HAP-1 (cell line): ENCODE results near the gene CUL1.

Experiments
- DNase-seq, 2 experiments: peaks; one replicate each; pipeline ENCODE4 v3.0.0-alpha.2; 2016 to 2020; ENCODE audit warnings: low spot score in 2 of 2
- H3K27me3 ChIP-seq: fragments of 250-450 bp; sonication (Bioruptor Pico); 2 replicates; pipeline ENCODE4 v1.5.1; 2020; ENCODE audit warnings: low read depth, mild to moderate bottlenecking, moderate library complexity
- H3K36me3 ChIP-seq: fragments of 250-450 bp; sonication (Bioruptor Pico); replicated peaks from 2 replicates; pipeline ENCODE4 v1.5.1; 2020; ENCODE audit warnings: mild to moderate bottlenecking
- H3K4me1 ChIP-seq: fragments of 250-450 bp; sonication (Bioruptor Pico); 2 replicates; pipeline ENCODE4 v1.5.1; 2020; ENCODE audit warnings: mild to moderate bottlenecking
- H3K4me3 ChIP-seq: fragments of 250-450 bp; sonication (Bioruptor Pico); 2 replicates; pipeline ENCODE4 v1.5.1; 2020; ENCODE audit warnings: mild to moderate bottlenecking, moderate library complexity
- H3K9me3 ChIP-seq: fragments of 250-450 bp; sonication (Bioruptor Pico); 2 replicates; pipeline ENCODE4 v1.5.1; 2020; ENCODE audit warnings: mild to moderate bottlenecking, moderate library complexity
- in situ Hi-C: fragments of 300-500 bp; cut with MboI; formaldehyde crosslinking; loops from 3 replicates; pipeline ENCODE4 v1.14.3; 2020; ENCODE audit warnings: low sequenced_read_pairs, inconsistent platforms, mixed read lengths

Gene CUL1

DNA sequence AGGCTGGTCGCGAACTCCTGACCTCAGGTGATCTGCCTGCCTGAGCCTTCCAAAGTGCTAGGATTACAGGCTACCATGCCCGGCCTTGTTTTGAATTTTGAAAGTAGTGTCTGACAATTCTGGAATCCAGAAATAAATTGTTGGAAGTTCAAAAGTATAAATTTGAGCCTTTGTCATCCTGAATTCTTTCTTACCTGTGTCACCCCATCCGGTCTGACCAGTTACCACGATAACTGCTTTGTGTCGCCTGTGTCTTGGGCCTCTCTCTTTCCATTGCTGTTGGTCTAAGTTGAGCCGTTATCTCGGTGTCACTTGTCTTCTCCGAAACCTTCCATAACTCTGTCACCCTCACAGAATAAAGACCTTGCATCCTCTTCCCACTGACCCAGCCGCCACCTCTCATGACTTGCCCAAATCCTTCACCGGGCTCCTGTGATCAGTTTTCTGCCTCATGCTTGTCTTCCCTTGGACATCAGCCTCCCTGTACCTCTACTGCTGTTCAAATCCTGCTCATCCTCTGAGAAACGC is 18.6 kb downstream of the CUL1 start:
- Histone ChIP-seq H3K27me3 (no peaks in the 10 kb centered on the region), H3K36me3 (peaks cover 4% of the 10 kb centered on the region; the same call in 1 of the 2 replicates), H3K9me3 (no peaks in the 10 kb centered on the region), H3K4me1 (no peaks in the 10 kb centered on the region), H3K4me3 (no peak overlapping the region)
- no peak for DNase-seq
- in situ Hi-C loops: no loop called here

DNA sequence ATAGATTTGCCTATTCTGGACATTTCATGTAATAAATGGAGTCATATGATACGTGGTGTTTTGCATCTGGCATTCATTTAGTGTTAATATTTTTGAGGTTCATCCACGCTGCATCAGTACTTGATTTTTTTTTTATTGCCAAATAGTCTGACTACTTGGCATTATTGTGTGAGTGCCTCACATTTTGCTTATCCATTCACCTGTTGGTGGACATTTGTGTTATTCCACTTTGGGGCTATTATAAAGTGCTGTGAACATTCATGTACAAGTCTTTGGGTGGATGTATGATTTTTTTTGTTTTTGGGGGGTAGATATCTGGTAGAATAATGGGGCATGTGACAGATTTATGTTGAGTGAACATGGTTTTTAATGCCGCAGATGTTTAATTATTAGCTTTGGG is 19.7 kb downstream of the CUL1 start:
- H3K27me3 ChIP-seq: no peaks in the 10 kb centered on the region
- in situ Hi-C loops: no loop called here
- no peaks in the 10 kb centered on the region for H3K4me1 ChIP-seq
- H3K9me3 ChIP-seq: no peaks in the 10 kb centered on the region
- H3K36me3 ChIP-seq: peaks cover 4% of the 10 kb centered on the region; the same call in 1 of the 2 replicates
- no peak overlapping the region for H3K4me3 ChIP-seq
- DNase-seq: no peak

DNA sequence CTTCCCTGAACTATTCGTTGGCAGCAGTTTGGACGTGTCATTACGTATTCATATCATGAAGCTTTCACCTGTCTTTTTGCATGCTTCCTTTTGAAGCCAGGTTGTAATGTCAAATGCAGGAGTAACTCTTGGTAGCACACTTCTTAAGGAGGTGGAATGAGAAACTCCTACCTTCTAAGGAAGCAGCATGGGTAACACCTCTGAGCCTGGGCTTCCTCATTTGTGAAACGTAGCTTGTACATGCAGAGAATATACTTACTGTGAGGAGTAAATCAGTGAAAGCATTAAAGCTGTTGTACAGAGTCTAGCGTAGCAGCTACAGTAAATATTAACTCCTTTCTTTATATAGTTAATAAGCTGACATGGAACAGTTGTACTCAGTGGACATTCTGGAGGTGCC is 21.1 kb downstream of the CUL1 start:
- no peak for DNase-seq
- Histone ChIP-seq H3K4me1 (no peaks in the 10 kb centered on the region), H3K4me3 (no peak overlapping the region), H3K27me3 (no peaks in the 10 kb centered on the region), H3K36me3 (peaks cover 4% of the 10 kb centered on the region; the same call in 1 of the 2 replicates), H3K9me3 (no peaks in the 10 kb centered on the region)
- in situ Hi-C loops: no loop called here

DNA sequence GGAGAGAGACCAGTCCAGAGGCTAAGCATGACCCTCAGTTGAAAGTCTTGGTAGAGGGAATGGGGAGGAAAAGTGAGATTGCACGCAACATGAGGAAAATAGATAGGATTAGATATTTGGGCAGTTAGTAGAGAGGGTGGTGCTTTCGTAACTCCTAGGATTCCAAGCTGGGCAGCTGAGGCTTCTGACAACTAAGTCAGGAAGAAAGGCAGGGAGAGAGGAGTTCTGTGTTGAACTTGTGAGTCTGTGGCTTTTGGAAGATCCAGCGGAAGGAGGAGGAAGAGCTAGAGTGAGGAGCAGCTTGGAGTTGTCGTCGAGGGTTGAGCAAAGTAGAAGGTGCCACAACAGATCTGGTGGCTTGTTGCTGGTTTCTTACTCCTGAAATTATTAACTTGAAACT is 21.8 kb downstream of the CUL1 start:
- in situ Hi-C loops: no loop called here
- H3K27me3 ChIP-seq: no peaks in the 10 kb centered on the region

DNA sequence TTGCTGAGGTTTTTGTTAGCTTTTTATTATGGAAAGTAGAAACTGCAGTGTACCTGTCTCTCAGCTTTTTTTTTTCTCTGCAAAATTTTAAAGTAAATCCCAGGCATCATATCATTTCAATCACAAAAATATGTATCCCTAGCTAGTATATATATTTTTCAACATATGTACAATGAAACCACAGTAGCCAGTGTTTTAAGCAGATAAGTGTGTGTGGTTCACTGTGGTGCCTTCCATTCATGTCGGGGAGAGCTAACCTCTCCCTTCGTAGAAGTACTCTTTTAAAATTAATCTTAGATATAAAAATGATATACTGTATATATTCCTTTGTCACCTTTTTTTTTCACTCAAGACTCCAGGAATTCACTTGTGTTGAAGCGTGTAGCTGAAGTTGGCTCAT is 22.7 kb downstream of the CUL1 start:
- Histone ChIP-seq H3K36me3 (no peaks in the 10 kb centered on the region), H3K4me3 (no peak overlapping the region), H3K9me3 (no peaks in the 10 kb centered on the region), H3K4me1 (no peaks in the 10 kb centered on the region), H3K27me3 (no peaks in the 10 kb centered on the region)
- no peak for DNase-seq
- in situ Hi-C loops: no loop called here

More for the DNA sequence above, 21.8 kb downstream of the CUL1 start:
- H3K4me1 ChIP-seq: no peaks in the 10 kb centered on the region
- no peaks in the 10 kb centered on the region for H3K9me3 ChIP-seq
- H3K36me3 ChIP-seq: peaks cover 4% of the 10 kb centered on the region; the same call in 1 of the 2 replicates
- DNase-seq: no peak
- H3K4me3 ChIP-seq: no peak overlapping the region

DNA sequence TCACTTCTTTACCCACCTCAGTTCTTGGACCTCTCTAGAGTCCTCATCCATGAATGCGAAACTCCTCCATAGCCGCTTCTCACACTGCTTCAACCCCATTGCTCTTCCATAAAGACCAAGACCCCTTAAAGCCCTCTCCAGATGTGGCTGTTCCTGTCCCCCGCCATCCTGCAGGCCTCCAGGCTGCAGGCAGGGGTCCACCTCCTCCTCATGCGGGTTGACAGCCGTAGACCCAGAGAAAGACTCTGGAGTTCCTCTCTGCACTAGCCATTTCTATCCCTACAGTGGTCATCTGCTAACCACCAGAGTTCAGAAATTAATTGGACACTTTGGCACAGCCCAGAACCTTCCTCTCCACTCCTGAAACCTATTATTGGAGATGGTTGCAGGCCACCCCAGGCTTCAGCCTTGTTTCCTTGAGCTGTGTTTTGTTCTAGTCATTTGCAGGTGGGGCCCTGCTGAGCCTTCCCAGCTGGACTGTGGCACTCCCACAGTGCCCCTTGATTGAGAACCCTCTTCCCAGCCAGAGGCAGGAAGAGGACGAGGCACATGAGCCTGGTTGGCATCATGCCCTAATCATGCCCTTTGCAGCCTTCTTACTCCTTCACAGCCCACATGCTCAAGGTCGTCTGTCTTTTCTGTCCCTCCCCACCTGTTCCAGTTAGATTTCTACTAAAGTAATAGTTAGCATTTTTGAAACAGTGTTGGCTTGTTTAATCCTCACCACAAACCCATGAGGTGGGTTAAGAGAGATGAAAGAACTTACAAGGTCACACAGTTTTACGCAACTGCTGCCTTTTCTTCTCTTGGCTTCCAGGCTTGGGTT is 23.9 kb downstream of the CUL1 start:
- Histone ChIP-seq H3K9me3 (no peaks in the 10 kb centered on the region), H3K36me3 (no peaks in the 10 kb centered on the region), H3K4me3 (no peak overlapping the region), H3K4me1 (no peaks in the 10 kb centered on the region), H3K27me3 (no peaks in the 10 kb centered on the region)
- in situ Hi-C loops: no loop called here
- no peak for DNase-seq

DNA sequence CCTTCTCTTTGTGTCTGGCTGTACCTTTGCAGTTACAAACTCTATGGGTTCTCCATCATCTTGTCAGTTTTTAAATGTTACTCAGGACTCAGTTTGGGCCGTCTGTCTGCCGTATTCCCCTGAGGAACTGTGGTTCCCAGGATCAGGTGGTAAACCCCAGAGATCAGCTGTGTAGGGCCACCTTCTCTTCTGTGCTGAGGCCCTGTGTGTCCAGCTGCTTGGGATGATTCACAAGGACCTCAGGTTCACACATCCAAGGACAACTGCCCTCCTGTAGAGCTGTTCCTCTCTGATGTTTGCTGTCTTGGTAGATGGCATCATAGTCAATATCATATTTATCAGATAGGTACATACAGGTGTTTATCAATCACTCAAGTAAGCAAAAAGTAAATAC is 24.5 kb downstream of the CUL1 start:
- H3K27me3 ChIP-seq: no peaks in the 10 kb centered on the region
- no peaks in the 10 kb centered on the region for H3K36me3 ChIP-seq
- no peaks in the 10 kb centered on the region for H3K9me3 ChIP-seq
- in situ Hi-C loops: no loop called here
- H3K4me1 ChIP-seq: no peaks in the 10 kb centered on the region
- no peak overlapping the region for H3K4me3 ChIP-seq
- DNase-seq: no peak

DNA sequence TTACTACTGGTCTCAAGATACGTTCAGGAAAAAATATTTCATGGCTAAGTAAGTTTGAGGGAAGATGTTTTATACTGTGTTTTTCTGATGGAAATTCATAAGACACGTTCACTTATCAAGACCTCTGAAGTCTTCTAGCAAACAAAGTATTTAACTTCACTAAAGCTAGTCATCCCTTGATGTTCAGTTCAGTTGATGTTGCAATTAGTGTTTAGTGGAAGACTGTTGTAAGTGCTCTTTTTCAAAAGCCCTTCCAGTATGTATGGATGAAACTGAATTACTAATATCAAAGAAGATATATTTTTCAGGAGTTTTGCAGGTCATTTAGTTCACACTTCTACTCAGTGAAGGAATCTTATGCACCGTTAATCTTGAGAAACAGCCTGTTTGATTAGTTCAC is 25.1 kb downstream of the CUL1 start:
- H3K4me3 ChIP-seq: no peak overlapping the region
- H3K4me1 ChIP-seq: no peaks in the 10 kb centered on the region
- DNase-seq: no peak
- no peaks in the 10 kb centered on the region for H3K36me3 ChIP-seq
- no peaks in the 10 kb centered on the region for H3K27me3 ChIP-seq
- in situ Hi-C loops: no loop called here
- no peaks in the 10 kb centered on the region for H3K9me3 ChIP-seq

DNA sequence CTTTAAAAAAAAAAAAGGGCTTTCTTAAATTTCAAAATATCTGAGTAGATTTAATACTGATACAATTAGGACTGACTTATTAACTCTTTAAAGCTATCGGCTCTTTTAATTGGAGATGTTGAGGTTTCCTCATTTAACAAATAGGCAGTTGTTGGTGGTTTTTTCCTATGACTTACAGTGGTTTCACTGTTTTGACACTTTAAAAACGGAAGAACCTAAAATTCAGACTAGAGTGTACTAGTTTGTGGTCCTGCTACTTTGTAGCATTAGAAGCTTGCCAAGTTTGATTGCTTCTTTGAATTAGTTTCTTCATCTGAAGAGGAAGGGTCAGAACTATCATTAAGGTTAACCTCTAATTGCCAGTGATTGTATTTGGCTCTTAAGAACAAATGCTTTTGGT is 27.7 kb downstream of the CUL1 start:
- in situ Hi-C loops: no loop called here

DNA sequence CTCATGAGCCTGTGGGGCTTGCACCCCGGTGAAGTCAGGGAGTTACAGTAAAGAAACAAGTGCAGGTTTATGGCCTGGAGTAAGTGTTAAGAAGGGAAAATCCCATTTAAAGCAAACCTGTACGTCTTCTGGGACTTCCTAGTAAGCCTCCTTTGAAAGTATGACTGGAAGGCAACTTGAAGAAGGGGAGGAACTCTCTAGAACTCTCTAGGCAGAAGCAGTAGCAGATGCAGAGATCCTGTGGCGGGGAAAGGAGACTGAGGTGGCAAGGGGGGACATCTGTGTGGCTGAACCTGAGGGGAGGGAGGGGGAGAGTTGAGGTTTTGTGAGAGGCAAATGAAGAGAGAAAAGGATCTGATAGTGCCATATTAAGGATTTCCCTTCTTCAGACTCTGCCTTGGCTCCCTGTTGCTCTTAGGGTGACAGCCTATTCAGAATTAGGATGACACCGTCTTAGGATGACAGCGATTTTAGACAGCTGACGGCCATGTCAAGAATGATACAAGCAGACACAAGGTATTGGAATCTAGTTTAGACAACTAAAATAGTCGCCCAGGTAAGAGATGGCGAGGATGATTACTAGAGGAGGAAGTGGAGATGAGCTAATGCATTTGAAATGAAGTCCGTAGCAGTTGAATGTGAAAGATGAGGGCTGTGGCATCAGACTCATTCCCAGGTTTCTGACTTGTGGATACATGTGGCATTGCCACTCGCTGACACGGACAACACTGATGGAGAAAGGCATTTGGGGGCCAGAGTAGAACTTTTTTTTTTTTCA is 29.0 kb downstream of the CUL1 start:
- H3K4me1 ChIP-seq: no peaks in the 10 kb centered on the region
- H3K36me3 ChIP-seq: peaks cover 25% of the 10 kb centered on the region
- no peaks in the 10 kb centered on the region for H3K9me3 ChIP-seq
- in situ Hi-C loops: no loop called here
- no peak overlapping the region for H3K4me3 ChIP-seq
- H3K27me3 ChIP-seq: no peaks in the 10 kb centered on the region
- DNase-seq: no peak

More for the DNA sequence above, 27.7 kb downstream of the CUL1 start:
- H3K9me3 ChIP-seq: no peaks in the 10 kb centered on the region
- H3K4me3 ChIP-seq: no peak overlapping the region
- H3K36me3 ChIP-seq: peaks cover 15% of the 10 kb centered on the region
- DNase-seq: no peak
- no peaks in the 10 kb centered on the region for H3K27me3 ChIP-seq
- H3K4me1 ChIP-seq: no peaks in the 10 kb centered on the region

DNA sequence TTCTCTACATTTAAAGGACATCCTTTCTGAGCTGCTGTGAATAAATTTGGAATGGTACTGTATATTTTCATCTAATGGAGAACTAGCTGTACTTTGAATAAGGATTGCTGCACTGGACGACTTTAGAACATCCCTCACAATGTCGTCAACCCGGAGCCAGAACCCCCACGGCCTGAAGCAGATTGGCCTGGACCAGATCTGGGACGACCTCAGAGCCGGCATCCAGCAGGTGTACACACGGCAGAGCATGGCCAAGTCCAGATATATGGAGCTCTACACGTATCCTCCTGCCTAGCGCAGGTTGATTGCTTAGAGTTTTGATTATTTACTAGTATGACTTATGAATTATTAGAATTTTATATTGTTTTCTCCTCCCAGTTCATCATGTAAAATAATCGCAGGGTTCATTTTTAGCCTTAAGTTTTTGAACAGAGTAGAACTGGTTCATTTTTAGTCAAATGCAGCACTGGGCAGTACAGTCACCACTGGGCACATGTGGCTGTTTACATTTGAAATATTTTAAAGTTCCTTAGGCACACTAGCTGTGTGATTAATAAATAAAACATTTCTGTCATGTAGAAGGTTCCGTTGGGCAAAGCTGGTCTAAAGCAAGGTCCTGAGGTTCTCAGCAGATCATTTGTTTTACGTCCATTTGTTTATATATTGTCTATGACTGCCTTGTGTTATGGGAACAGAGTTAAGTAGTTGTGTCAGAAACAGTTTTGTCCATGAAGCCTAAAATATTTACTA is 31.5 kb downstream of the CUL1 start:
- Histone ChIP-seq H3K36me3 (peaks cover 40% of the 10 kb centered on the region), H3K4me1 (no peaks in the 10 kb centered on the region), H3K9me3 (no peaks in the 10 kb centered on the region), H3K4me3 (no peak overlapping the region), H3K27me3 (no peaks in the 10 kb centered on the region)
- DNase-seq: no peak
- in situ Hi-C loops: no loop called here

DNA sequence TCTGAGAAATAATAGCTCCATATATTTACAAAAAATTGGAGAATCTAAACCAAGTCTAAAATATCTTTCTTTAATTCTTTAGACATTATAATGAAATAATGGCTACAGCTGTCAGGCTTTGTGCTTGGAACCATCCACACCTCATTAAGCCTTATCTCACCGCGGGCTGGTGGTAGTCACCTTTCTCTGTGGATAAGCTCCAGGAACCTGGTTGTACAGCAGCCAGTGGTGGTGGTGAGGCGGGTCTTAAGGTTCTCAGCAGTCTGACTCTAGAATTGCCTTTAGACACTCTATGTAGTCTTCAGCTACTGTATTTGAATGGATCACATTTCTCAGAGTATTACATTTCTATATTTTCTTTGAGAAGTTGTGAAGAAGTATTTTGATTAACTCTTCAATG is 34.2 kb downstream of the CUL1 start:
- Histone ChIP-seq H3K9me3 (no peaks in the 10 kb centered on the region), H3K27me3 (no peaks in the 10 kb centered on the region), H3K4me3 (no peak overlapping the region), H3K36me3 (peaks cover 44% of the 10 kb centered on the region), H3K4me1 (no peaks in the 10 kb centered on the region)
- DNase-seq: no peak
- in situ Hi-C loops: no loop called here

DNA sequence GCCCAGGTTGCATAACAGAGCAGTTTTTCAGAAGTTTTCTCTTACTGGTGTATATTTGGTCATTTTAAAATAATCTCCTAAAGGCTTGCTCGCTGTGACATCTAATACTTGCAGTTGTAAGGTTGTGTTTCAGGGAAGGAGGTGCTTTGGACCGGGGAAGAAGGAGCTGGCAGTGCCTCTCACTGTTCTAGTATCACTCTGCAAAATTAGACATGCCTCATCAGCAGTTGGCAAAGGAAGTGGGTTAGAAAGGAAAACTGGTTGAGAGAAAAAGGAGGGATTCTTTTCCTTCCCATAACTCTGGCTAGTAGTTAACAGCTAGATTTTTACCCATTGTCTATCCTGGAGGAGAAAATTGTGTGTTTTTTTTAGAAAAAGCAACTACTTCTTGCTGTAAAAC is 34.8 kb downstream of the CUL1 start:
- no peaks in the 10 kb centered on the region for H3K4me1 ChIP-seq
- in situ Hi-C loops: no loop called here
- H3K36me3 ChIP-seq: peaks cover 44% of the 10 kb centered on the region
- no peaks in the 10 kb centered on the region for H3K9me3 ChIP-seq
- H3K4me3 ChIP-seq: no peak overlapping the region
- DNase-seq: no peak
- H3K27me3 ChIP-seq: no peaks in the 10 kb centered on the region
